H9 (cell line): Measurements from ENCODE around the gene SHROOM1. TPM values are rescaled to one million over a fixed set of nuclear protein-coding genes. Genes with fewer than 3 reads are reported as not detected.

Source experiments
- DNase-seq: peaks from one replicate; pipeline ENCODE4 v3.0.0-alpha.2; 2017
- H2AFZ ChIP-seq: one replicate; pipeline ENCODE4 v1.6.1; 2013; ENCODE audit warnings: mild to moderate bottlenecking, low read length, control low read depth, moderate library complexity
- H2AK5ac ChIP-seq: 2 replicates; pipeline ENCODE4 v1.6.1; 2013; ENCODE audit warnings: low read length, control low read depth, mixed read lengths; ENCODE audit not compliant: insufficient read length
- H2BK120ac ChIP-seq: one replicate; pipeline ENCODE4 v1.6.1; 2013; ENCODE audit warnings: low read depth, mild to moderate bottlenecking, low read length, control low read depth, inconsistent platforms; ENCODE audit not compliant: poor library complexity, severe bottlenecking
- H2BK12ac ChIP-seq: 2 replicates; pipeline ENCODE4 v1.6.1; 2013; ENCODE audit warnings: low read length, control low read depth, mixed read lengths, low read depth; ENCODE audit not compliant: insufficient read length
- H2BK15ac ChIP-seq: 2 replicates; pipeline ENCODE4 v1.6.1; 2013; ENCODE audit warnings: low read depth, low read length, control low read depth
- H2BK20ac ChIP-seq: one replicate; pipeline ENCODE4 v1.6.1; 2013; ENCODE audit warnings: low read depth, mild to moderate bottlenecking, low read length, control low read depth, inconsistent platforms; ENCODE audit not compliant: poor library complexity, severe bottlenecking
- H2BK5ac ChIP-seq: 2 replicates; pipeline ENCODE4 v1.6.1; 2013; ENCODE audit warnings: low read length, control low read depth, mixed read lengths; ENCODE audit not compliant: insufficient read length
- H3K14ac ChIP-seq: 2 replicates; pipeline ENCODE4 v1.6.1; 2013; ENCODE audit warnings: low read length, control low read depth; ENCODE audit not compliant: insufficient read depth
- H3K18ac ChIP-seq: 2 replicates; pipeline ENCODE4 v1.6.1; 2013; ENCODE audit warnings: low read depth, mild to moderate bottlenecking, mixed read lengths, low read length, control low read depth; ENCODE audit not compliant: insufficient read length
- H3K23ac ChIP-seq: 2 replicates; pipeline ENCODE4 v1.6.1; 2013; ENCODE audit warnings: low read length, control low read depth, mixed read lengths, low read depth; ENCODE audit not compliant: insufficient read length
- H3K23me2 ChIP-seq: 2 replicates; pipeline ENCODE4 v1.6.1; 2013; ENCODE audit warnings: low read depth, mild to moderate bottlenecking, mixed read lengths, low read length, control low read depth; ENCODE audit not compliant: insufficient read length, poor library complexity, severe bottlenecking
- H3K27ac ChIP-seq: 2 replicates; pipeline ENCODE4 v1.5.1; 2013; ENCODE audit warnings: low read length, control low read depth, mixed read lengths, low read depth; ENCODE audit not compliant: insufficient read length
- H3K27me3 ChIP-seq: 2 replicates; pipeline ENCODE4 v1.6.1; 2013; ENCODE audit warnings: low read length, control low read depth, inconsistent platforms; ENCODE audit not compliant: insufficient read depth
- H3K4ac ChIP-seq: 2 replicates; pipeline ENCODE4 v1.6.1; 2013; ENCODE audit warnings: low read depth, mild to moderate bottlenecking, control low read depth, inconsistent platforms, low read length, moderate library complexity
- H3K4me1 ChIP-seq: 2 replicates; pipeline ENCODE4 v1.6.1; 2013; ENCODE audit warnings: low read length, control low read depth, inconsistent platforms; ENCODE audit not compliant: insufficient read depth
- H3K4me2 ChIP-seq: 2 replicates; pipeline ENCODE4 v1.6.1; 2013; ENCODE audit warnings: low read length, control low read depth, mixed read lengths; ENCODE audit not compliant: insufficient read length, insufficient read depth
- H3K56ac ChIP-seq: 2 replicates; pipeline ENCODE4 v1.6.1; 2013; ENCODE audit warnings: low read depth, mild to moderate bottlenecking, mixed read lengths, low read length, control low read depth; ENCODE audit not compliant: insufficient read length
- H3K79me1 ChIP-seq: 2 replicates; pipeline ENCODE4 v1.6.1; 2013; ENCODE audit warnings: low read depth, mild to moderate bottlenecking, moderate library complexity, low read length, control low read depth, inconsistent platforms; ENCODE audit not compliant: insufficient read depth, poor library complexity, severe bottlenecking
- H3K79me2 ChIP-seq: 2 replicates; pipeline ENCODE4 v1.6.1; 2013; ENCODE audit warnings: low read length, control low read depth, inconsistent platforms; ENCODE audit not compliant: insufficient read depth
- H3K9ac ChIP-seq: 2 replicates; pipeline ENCODE4 v1.6.1; 2013; ENCODE audit warnings: low read length, control low read depth, mixed read lengths; ENCODE audit not compliant: insufficient read length; ENCODE audit errors: extremely low read depth
- H3K9me3 ChIP-seq: one replicate; pipeline ENCODE4 v1.6.1; 2013; ENCODE audit warnings: low read depth, low read length, inconsistent platforms; ENCODE audit not compliant: control insufficient read depth
- H3T11ph ChIP-seq: one replicate; pipeline ENCODE4 v1.6.1; 2013; ENCODE audit warnings: mild to moderate bottlenecking, low read length, control low read depth, inconsistent platforms
- H4K20me1 ChIP-seq: one replicate; pipeline ENCODE4 v1.6.1; 2013; ENCODE audit not compliant: control insufficient read depth, insufficient read length, insufficient read depth
- H4K5ac ChIP-seq: 2 replicates; pipeline ENCODE4 v1.6.1; 2013; ENCODE audit warnings: low read depth, mild to moderate bottlenecking, mixed read lengths, low read length, control low read depth; ENCODE audit not compliant: insufficient read length
- H4K8ac ChIP-seq: replicated peaks from 2 replicates; pipeline ENCODE4 v1.6.1; 2013; ENCODE audit warnings: low read length, control low read depth, mixed read lengths, low read depth; ENCODE audit not compliant: insufficient read length
- H4K91ac ChIP-seq: 2 replicates; pipeline ENCODE4 v1.6.1; 2013; ENCODE audit warnings: low read depth, mild to moderate bottlenecking, moderate library complexity, mixed read lengths, low read length, control low read depth; ENCODE audit not compliant: insufficient read length
- H3K27ac Mint-ChIP-seq, 3 experiments: 2 replicates in 2 of 3; 3 replicates in 1 of 3; pipeline ENCODE4 v1.8.0; 2020 to 2021; ENCODE audit warnings: mixed read lengths in 3 of 3, mild to moderate bottlenecking in 1 of 3, moderate library complexity in 1 of 3
- H3K27me3 Mint-ChIP-seq: 2 replicates; pipeline ENCODE4 v1.8.0; 2021; ENCODE audit warnings: low read depth, mild to moderate bottlenecking, moderate library complexity, mixed read lengths
- H3K36me3 Mint-ChIP-seq, 3 experiments: 2 replicates in 2 of 3; 3 replicates in 1 of 3; pipeline ENCODE4 v1.8.0; 2020 to 2021; ENCODE audit warnings: low read depth in 3 of 3, mixed read lengths in 3 of 3; ENCODE audit not compliant: insufficient read depth in 1 of 3
- H3K4me1 Mint-ChIP-seq, 2 experiments: 2 replicates each; pipeline ENCODE4 v1.8.0; 2020; ENCODE audit warnings: mixed read lengths in 2 of 2
- H3K4me3 Mint-ChIP-seq, 2 experiments: 2 replicates in 1 of 2; 3 replicates in 1 of 2; pipeline ENCODE4 v1.8.0; 2020 to 2021; ENCODE audit warnings: mild to moderate bottlenecking in 2 of 2, mixed read lengths in 2 of 2, moderate library complexity in 1 of 2
- H3K9me3 Mint-ChIP-seq, 2 experiments: 2 replicates in 1 of 2; 3 replicates in 1 of 2; pipeline ENCODE4 v1.8.0; 2020; ENCODE audit warnings: mild to moderate bottlenecking in 2 of 2, mixed read lengths in 2 of 2, moderate library complexity in 1 of 2
- WGBS: extraction: QIAGEN DNeasy Blood & Tissue Kit; methylation state at CpG from one replicate; pipeline ENCODE4 v1.1.7; 2013; ENCODE audit warnings: missing lambda C conversion rate, low lambda C conversion rate, mixed read lengths; ENCODE audit not compliant: insufficient read length; ENCODE audit errors: extremely low coverage; 5-methylcytosine and 5-hydroxymethylcytosine counted together
- total RNA-seq: library from RNA; stranded (reverse); gene quantifications from 2 replicates; pipeline ENCODE4 v1.2.1, GENCODE V29; 2021
- TF ChIP-seq, protein P1 (sequence below): fragments of 200-600 bp; sonication (generic); conservative IDR thresholded peaks from 3 replicates; pipeline ENCODE4 v1.8.0; 2021; ENCODE audit warnings: antibody characterized with exemption, mild to moderate bottlenecking

Gene SHROOM1
- total RNA-seq, 1 experiment from 2014 or later, result 7.0 TPM

DNA sequence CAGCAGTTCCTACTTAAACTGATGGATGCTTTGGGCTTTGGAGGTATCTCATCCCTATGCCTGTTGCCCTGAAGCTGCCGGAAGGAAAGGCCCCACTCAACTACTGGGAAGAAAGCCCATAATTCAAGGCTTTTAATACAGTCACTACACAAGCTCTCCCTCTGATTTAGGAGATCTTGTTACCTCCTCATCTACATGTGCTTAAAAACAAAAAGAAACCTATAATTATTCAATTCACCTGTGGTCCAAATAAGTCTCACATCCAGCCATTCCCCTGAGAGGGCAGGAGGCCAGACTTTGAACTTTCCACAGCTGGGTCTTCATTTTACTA, 42.3 kb upstream of the SHROOM1 start:
- H3K4me1 Mint-ChIP-seq, result no peaks in the 10 kb centered on the region; a peak in 1 of 4 replicates

More for the DNA sequence above, 42.3 kb upstream of the SHROOM1 start:
- Histone ChIP-seq H4K8ac (no peak overlapping the region), H3K79me1 (no peaks in the 10 kb centered on the region), H3K9ac (no peak overlapping the region), H2BK15ac (no peak overlapping the region), H2AFZ (no peak overlapping the region), H2BK5ac (no peak overlapping the region), H3K27ac (no peak overlapping the region), H3K23ac (no peak overlapping the region), H4K5ac (no peak overlapping the region), H3K56ac (no peak overlapping the region), H3K23me2 (no peaks in the 10 kb centered on the region), H3K27me3 (no peaks in the 10 kb centered on the region), H3K14ac (no peak overlapping the region), H4K91ac (no peak overlapping the region), H3K4ac (no peak overlapping the region), H2BK12ac (no peak overlapping the region), H3T11ph (no peak overlapping the region), H3K4me2 (no peak overlapping the region), H3K9me3 (no peaks in the 10 kb centered on the region), H3K79me2 (no peaks in the 10 kb centered on the region), H2BK20ac (no peak overlapping the region), H2AK5ac (no peak overlapping the region), H2BK120ac (no peak overlapping the region), H4K20me1 (no peaks in the 10 kb centered on the region), H3K18ac (no peak overlapping the region), H3K4me1 (no peaks in the 10 kb centered on the region)
- TF ChIP-seq, protein P1, sequence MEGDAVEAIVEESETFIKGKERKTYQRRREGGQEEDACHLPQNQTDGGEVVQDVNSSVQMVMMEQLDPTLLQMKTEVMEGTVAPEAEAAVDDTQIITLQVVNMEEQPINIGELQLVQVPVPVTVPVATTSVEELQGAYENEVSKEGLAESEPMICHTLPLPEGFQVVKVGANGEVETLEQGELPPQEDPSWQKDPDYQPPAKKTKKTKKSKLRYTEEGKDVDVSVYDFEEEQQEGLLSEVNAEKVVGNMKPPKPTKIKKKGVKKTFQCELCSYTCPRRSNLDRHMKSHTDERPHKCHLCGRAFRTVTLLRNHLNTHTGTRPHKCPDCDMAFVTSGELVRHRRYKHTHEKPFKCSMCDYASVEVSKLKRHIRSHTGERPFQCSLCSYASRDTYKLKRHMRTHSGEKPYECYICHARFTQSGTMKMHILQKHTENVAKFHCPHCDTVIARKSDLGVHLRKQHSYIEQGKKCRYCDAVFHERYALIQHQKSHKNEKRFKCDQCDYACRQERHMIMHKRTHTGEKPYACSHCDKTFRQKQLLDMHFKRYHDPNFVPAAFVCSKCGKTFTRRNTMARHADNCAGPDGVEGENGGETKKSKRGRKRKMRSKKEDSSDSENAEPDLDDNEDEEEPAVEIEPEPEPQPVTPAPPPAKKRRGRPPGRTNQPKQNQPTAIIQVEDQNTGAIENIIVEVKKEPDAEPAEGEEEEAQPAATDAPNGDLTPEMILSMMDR, result no peak
- Mint-ChIP-seq H3K36me3 (peaks cover 6 to 33% (median 19%) of the 10 kb centered on the region in 3 experiments), H3K4me3 (no peak overlapping the region), H3K27me3 (no peaks in the 10 kb centered on the region), H3K9me3 (no peaks in the 10 kb centered on the region), H3K27ac (peak overlapping the region in 1 of 3 experiments; percentile 11; a peak in 1 of 7 replicates)
- no peak for DNase-seq
- no CpG with 5 or more reads among the region's 1 CpG for WGBS
